ENCODE data around the gene SLC66A1. TPM values are rescaled to one million over a fixed set of nuclear protein-coding genes. Genes with fewer than 3 reads are reported as not detected.
"Not testable (repeated sequence)": the region's sequence is repeated elsewhere in the genome, so short reads cannot be mapped to it uniquely, and the experiment has no call there.

Gene SLC66A1, protein sequence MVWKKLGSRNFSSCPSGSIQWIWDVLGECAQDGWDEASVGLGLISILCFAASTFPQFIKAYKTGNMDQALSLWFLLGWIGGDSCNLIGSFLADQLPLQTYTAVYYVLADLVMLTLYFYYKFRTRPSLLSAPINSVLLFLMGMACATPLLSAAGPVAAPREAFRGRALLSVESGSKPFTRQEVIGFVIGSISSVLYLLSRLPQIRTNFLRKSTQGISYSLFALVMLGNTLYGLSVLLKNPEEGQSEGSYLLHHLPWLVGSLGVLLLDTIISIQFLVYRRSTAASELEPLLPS
- total RNA-seq, result 10 to 100 TPM; 13.7 to 16.1 TPM
- long read RNA-seq, transcript PQLC2-202 (9 exons, 1,805 nt), result major isoform, 13 of 47 reads
- long read RNA-seq, transcript PQLC2-201 (8 exons, 2,153 nt), result minor isoform, 8 of 47 reads
- long read RNA-seq, partial matches to known transcripts, result 18 of 47 reads
- long read RNA-seq, other reads (novel, unspliced or antisense), result 5 of 47 reads

DNA sequence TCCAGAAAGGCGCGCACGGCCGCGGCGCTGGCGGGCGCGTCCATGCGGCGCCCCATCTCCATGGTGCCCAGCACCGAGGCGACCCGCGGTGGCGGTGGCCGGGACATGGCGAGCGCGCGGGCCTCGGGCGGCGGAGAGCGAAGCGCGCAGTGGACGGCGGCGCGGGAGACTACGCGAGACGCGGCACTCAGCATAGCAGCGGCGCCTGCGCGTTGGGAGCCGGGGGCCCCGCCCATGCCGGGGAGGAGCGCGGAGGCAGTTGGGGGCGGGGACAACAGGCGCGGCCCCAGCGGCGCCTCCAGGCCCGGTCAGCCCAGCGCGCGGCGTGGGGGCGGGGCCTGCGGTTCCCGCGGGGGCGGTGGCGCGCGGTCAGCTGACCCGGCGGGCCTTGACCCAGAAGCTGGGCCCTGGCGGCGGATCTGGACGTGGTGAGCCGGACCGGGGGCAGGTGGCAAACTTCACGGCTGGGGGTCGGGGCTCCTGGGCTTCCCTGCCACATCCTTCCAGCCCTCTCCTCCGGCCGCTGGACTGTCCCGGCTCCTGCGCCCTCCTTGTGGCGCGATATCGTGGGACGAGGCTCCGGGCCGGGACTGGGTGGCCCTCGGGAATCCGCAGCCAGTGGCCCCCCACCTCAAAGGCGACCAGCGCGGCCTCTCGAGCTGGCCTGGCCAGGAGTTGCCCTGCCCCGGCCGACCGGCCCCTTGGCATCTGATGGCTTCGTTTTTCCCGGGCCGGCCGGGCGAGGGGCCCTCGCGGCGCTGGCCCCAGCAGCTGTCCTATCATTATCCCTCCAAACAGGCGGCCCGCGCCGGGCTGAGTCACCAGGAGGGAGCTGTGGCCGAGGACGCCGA lies at the start of gene SLC66A1, which contains the start of gene AKR7A2:
Gene SLC66A1, plus strand, starts transcription at position 396 of the 851 bp plus-strand sequence. CDS start 5,352 bp downstream, outside the sequence.
Gene AKR7A2, minus strand, starts transcription at position 214 of the 851 bp plus-strand sequence. Its CDS starts 20 bp downstream, at position 194.
- DNase-seq (peak; percentile 86 to 92), ATAC-seq (peak; percentile 82)
- intact Hi-C loops (cut with DNase I, micrococcal nuclease), result no loop called here

DNA sequence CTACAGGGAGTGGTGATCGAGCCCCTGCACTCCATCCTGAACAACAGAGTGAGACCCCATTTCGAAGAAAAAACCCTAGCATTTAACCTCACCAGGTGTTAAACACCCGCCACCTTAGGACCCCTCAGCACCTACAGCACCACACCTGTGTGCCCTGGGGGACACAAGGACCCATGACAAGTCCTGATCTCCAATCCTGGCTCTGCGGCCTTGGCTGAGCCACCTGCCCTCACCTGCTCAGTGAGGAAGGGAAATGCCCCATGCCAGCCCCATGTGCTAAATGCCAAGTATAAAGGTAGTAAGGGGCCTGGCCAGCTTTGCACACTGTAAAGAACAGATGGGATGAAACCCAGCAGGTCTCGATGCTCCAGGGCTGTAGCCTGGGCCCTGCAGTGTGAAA lies 49.4 kb upstream of the SLC66A1 start:
- ATAC-seq (no peak), DNase-seq (no peak)
- intact Hi-C loops (cut with DNase I, micrococcal nuclease), result no loop called here

DNA sequence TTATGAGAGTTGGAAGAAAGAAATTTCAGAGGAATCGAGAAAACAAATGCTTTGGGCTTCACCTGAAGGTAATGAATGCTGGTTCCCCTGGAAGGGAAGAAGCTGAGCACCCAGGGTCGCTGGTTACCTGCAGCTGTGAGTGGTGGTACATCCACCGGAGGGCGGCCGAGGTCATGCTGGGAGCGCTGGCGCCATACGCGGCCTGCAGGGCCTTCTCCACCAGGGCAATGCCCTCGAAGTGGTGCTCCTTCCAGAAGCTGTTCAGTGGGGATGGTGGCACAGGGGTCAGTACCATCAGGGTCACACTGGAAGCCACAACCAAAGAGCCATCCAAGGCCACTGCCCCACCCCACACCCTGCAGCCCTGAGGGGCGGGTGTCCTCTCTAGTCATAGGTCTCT lies 43.7 kb upstream of the SLC66A1 start:
- ATAC-seq (no peak), DNase-seq (no peak)
- intact Hi-C loops (cut with DNase I, micrococcal nuclease), result no loop called here

DNA sequence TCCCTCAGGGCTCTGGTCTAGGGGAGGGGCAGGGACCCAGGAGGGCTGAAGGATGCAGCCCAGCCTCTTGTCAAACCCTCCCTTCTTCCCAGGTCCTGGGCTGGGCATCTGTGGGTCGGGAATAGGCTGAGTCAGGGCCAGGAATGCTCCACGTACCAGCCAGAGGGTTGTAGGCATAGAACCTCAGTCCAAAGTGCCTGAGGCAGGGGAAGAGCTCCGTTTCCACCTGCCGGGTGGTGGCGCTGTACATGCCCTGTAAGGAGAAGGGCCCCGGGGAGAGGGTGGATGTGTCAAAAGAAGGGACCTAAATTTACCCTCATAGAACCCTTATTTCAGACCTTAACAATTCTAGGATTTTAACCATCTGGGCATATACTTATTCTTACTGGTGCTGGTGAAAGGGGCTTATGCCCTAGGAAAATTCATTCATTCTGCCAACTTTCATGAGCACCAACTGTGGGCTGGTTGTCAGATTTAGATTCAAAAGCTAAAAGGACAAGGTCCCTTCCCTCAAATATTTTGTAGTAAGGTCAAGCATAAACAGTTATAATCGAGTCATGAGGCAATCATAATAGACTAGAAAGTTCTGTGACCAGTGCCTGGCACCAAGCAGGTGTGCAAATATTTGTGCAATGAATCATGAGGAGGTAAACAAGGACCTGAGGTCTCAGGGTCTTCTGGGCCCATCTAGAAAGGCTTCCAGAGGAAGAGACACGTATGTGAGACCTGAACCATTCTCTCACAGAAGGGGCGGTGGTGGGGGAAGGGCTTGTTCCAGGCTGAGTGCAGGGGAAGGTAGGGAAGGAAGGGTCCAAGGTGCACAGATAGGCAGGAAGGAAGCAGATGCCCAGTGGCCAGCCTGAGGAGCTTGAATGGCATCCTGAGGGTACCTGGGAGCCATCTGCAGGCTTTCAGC lies 42.4 kb upstream of the SLC66A1 start:
- intact Hi-C loops (cut with DNase I, micrococcal nuclease); DNase-seq: not testable (repeated sequence)
- ATAC-seq, result peak; percentile 16

DNA sequence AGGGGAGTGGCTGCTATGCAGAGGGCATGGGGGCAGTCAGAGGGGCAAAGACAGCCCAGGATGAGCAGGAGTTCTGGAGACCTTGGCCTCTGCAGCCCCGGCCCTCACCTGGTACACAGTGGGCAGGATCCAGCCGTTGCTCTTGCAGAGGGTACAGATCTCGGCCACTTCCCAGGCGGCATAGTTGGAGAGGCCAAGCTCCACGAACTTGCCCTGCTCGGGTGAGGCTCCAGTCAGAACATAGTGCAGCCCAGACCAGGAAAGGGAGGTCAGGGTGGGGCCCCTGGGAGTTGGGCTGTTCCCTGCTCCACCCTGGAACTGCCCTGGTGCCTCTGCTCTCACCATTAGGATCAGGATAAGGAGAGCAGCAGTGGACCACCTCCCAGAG lies 41.8 kb upstream of the SLC66A1 start:
- intact Hi-C loops (cut with DNase I, micrococcal nuclease), result not testable (repeated sequence)
- ATAC-seq (peak; percentile 75), DNase-seq (peak; percentile 71 to 78)

DNA sequence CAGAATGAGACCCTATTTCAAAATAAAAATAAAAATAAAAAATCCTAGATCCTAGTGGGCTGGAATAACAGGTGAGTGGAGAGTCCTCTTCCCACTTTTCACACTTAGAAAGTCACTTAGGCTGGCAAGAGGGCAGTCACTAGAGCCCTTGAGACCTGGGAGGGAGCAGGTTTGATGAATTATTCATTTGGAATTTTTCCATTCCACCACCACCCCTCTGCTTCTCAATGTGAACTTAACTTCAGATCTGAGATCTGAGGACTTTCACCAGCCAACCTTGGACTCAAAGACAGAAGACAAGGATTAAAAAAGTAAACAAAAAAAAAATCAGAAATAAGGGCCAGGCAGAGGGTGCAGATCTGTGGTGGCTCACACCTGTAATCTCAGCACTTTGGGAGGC lies 40.1 kb upstream of the SLC66A1 start:
- no peak for DNase-seq
- intact Hi-C loops (cut with DNase I, micrococcal nuclease), result no loop called here
- ATAC-seq, result no peak

DNA sequence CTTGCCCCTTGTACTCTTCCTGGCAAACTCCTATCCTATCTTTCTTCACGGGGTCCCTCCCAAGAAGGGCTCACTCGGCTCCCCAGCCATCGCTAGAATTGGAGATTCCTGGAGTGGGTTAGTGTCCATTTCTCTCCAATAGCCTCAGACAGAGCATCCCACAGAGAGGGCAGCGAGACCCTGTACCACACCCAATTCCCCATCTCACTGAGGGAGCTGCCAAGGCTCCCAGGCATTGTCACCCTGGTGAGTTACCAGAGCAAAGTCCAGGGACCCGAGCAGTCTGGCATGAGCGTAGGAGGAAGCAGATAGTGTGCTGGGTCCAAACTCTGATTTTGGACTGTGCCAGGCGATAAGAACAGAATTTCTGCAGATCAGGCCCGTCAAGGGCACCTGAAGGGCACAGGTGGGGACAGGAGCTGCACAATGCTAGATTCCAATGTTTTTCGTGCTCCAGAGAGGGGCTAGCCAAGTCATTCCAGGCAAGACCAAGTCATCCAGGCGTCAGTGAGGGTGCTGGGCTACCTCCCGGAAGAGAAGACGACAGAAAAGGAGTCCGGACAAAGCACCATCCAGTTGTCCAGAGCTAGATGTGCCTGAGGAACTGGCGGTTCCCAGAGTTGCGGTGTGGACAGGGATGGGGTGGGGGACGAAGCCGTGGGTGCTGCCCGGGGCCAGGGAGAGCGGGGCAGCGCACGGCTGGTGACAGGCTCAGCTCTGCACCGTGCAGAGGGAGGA lies 38.9 kb upstream of the SLC66A1 start:
- peak; percentile 69 for ATAC-seq

DNA sequence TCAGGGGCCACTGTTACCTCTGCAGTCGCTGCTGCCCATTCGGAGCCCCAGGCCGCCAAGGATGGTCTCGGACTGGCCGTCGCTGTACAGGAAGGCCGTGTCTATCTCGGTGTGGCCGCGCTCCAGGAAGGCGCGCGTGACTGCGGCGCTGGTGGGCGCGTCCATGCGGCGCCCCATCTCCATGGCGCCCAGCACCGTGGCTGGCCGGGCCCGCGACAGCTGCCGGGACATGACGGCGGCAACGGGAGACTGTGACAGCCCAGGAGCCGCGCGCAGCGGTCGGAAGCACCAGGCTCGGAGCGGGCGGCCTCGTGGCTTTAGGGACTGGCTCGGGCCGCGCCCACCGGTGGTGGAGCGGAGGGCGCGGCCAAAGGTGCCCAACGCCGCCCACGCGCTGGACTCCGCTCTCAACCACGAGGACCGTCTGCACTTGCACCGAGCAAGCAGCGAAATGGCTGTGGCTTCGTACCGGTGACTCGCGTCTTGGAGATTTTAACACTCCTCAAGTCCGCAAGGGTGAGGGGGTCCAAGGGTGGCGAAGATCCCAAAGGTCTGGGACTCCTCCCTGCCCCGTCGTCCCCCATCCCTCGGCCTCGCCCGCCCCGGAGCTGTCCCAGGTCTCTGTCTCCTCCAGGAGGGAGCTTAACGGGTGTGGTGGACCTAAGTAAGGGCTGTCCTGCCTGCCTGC lies 38.1 kb upstream of the SLC66A1 start:
- intact Hi-C loops (cut with DNase I, micrococcal nuclease), result not testable (repeated sequence)
- ATAC-seq, result peak; percentile 70
- peak; percentile 50 to 60 for DNase-seq

More for the DNA sequence above, 38.9 kb upstream of the SLC66A1 start:
- DNase-seq, result peak; percentile 42 to 59
- intact Hi-C loops (cut with DNase I, micrococcal nuclease), result no loop called here

DNA sequence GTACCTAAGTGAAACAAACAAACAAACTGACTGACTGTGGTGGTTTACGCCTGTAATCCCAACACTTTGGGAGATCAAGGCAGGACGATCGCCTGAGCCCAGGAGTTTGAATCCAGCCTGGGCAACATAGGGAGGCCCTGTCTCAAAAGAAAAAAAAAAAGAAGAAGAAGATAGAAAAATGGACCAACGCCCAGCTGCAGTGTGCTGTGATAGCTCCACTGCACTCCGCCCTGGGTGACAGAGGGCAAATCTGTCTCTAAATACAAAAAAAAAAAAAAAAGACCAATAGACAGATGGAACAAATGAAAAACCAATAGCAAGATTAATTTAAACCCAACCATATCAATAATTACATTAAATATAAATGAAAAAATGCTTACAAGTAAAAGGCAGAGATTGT lies 37.5 kb upstream of the SLC66A1 start:
- DNase-seq (peak in 1 of 2 donors; percentile 30), ATAC-seq (peak; percentile 21)
- intact Hi-C loops (cut with DNase I, micrococcal nuclease), result no loop called here

DNA sequence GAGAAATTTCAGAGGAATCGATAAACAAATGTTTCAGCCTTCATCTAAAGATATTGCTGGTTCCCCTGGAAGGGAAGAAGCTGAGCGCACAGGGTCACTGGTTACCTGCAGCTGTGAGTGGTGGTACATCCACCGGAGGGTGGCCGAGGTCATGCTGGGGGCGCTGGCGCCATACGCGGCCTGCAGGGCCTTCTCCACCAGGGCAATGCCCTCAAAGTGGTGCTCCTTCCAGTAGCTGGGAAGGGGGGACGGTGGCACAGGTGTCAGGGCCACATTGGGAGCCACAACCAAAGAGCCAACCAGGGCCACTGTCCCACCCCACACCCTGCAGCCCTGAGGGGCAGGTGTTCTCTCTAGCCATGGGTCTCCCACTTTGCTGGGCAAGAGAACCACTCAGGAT lies 28.2 kb upstream of the SLC66A1 start:
- DNase-seq (no peak), ATAC-seq (no peak)
- intact Hi-C loops (cut with DNase I, micrococcal nuclease), result no loop called here

DNA sequence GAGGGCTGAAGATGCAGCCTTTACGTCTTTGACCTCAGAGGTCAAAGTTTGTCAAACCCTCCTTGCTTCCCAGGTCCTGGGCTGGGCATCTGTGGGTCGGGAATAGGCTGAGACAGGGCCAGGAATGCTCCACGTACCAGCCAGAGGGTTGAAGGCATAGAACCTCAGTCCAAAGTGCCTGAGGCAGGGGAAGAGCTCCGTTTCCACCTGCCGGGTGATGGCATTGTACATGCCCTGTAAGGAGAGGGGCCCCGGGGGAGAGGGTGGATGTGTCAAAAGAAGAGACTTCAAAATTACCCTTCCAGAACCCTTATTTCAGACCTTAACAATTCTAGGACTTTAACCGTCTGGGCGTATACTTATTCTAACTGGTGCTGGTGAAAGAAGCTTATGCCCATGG lies 27.2 kb upstream of the SLC66A1 start:
- DNase-seq (no peak), ATAC-seq (no peak)
- intact Hi-C loops (cut with DNase I, micrococcal nuclease), result no loop called here

DNA sequence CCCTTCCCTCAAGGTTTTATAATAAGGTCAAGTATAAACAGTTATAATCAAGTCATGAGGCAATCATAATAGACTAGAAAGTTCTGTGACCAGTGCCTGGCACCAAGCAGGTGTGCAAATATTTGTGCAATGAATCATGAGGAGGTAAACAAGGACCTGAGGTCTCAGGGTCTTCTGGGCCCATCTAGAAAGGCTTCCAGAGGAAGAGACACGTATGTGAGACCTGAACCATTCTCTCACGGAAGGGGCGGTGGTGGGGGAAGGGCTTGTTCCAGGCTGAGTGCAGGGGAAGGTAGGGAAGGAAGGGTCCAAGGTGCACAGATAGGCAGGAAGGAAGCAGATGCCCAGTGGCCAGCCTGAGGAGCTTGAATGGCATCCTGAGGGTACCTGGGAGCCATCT lies 26.8 kb upstream of the SLC66A1 start:
- ATAC-seq (peak; percentile 5), DNase-seq (peak in 1 of 2 donors; percentile 33)
- intact Hi-C loops (cut with DNase I, micrococcal nuclease), result not testable (repeated sequence)

DNA sequence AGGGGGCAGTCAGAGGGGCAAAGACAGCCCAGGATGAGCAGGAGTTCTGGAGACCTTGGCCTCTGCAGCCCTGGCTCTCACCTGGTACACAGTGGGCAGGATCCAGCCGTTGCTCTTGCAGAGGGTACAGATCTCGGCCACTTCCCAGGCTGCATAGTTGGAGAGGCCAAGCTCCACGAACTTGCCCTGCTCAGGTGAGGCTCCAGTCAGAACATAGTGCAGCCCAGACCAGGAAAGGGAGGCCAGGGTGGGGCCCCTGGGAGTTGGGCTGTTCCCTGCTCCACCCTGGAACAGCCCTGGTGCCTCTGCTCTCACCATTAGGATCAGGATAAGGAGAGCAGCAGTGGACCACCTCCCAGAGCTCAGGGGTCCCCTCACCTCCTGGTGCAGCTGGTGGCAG lies 26.3 kb upstream of the SLC66A1 start:
- intact Hi-C loops (cut with DNase I, micrococcal nuclease), result not testable (repeated sequence)

DNA sequence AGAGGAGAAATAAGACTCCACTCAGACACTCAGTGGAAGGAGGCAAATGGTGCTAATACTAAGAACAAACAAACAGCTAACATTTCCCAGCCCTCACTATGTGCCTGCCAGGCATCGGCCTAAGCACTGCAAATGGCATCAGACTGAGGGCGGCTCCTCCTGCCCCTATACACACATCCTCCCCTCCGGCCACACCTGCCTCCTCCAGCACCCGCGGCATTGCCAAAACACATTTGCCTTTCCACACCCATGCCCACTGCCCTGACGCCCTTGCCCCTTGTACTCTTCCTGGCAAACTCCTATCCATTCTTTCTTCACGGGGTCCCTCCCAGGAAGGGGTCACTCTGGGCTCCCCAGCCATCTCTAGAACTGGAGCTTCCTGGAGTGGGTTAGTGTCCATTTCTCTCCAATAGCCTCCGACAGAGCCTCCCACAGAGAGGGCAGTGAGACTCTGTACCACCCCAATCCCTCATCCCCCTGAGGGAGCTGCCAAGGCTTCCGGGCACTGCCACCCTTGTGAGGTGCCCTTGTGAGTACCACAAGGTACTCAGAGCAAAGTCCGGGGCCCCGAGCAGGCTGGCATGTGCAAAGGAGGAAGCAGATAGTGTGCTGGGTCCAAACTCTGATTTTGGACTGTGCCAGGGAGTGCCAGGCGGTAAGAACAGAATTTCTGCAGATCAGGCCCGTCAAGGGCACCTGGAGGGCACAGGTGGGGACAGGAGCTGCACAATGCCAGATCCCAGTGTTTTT lies 24.5 kb upstream of the SLC66A1 start:
- DNase-seq (peak; percentile 79 to 83), ATAC-seq (peak; percentile 76)
- intact Hi-C loops (cut with DNase I, micrococcal nuclease), result no loop called here

More for the DNA sequence above, 26.3 kb upstream of the SLC66A1 start:
- ATAC-seq (peak; percentile 57), DNase-seq (peak; percentile 65 to 68)

DNA sequence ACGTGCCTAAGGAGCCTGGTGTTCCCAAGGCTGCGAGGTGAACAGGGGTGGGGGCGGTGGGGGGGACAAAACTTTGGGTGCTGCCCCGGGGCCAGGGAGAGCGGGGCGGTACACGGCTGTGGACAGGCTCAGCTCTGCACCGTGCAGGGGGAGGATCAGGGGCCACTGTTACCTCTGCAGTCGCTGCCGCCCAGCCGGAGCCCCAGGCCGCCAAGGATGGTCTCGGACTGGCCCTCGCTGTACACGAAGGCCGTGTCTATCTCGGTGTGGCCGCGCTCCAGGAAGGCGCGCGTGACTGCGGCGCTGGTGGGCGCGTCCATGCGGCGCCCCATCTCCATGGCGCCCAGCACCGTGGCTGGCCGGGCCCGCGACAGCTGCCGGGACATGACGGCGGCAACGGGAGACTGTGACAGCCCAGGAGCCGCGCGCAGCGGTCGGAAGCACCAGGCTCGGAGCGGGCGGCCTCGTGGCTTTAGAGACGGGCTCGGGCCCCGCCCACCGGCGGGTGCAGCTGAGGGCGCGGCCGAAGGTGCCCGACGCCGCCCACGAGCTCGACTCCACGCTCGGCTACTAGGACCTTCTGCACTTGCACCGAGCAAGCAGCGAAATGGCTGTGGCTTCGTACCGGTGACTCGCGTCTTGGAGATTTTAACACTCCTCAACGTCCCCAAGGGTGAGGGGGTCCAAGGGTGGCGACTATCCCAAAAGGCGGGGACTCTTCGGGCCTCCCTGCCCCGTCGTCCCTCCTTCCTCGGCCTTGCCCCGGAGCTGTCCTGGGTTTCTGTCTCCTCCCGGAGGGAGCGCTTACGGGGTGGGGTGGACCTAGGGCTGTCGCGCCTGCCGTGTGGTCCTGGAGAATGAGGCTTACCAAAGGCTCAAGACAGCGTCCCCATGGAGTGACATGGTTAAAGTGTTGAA lies 23.5 kb upstream of the SLC66A1 start, which contains the start of gene AKR7A3:
Gene AKR7A3, minus strand, starts transcription at position 447 of the 918 bp plus-strand sequence. Its CDS starts 61 bp downstream, at position 386.
- peak; percentile 81 for ATAC-seq
- DNase-seq, result peak; percentile 75 to 89
- intact Hi-C loops (cut with DNase I, micrococcal nuclease), result not testable (repeated sequence)

Measured in left colon (tissue), 2 donors.